Astrocyte (in vitro differentiated cells and primary cell): ENCODE results near the gene NOLC1. TPM values are rescaled to one million over a fixed set of nuclear protein-coding genes. Genes with fewer than 3 reads are reported as not detected.
A peak's percentile ranks its signal among the peaks of the same experiment; 100 is the strongest.

Experiments
- DNase-seq: peaks from one replicate; pipeline ENCODE4 v3.0.0-alpha.2; 2010; ENCODE audit warnings: low read depth
- FAIRE-seq: peaks from 2 replicates; lab custom pipeline; 2011; peaks lifted over from hg19 to GRCh38; lab: Jason Lieb, UNC
- H2AFZ ChIP-seq: 2 replicates; pipeline ENCODE4 v1.6.0; 2012; ENCODE audit warnings: low read depth, low read length, inconsistent platforms
- H3K27ac ChIP-seq: 2 replicates; pipeline ENCODE4 v1.5.1; 2011; ENCODE audit warnings: low read depth, low read length, inconsistent platforms
- H3K27me3 ChIP-seq: 2 replicates; pipeline ENCODE4 v1.6.0; 2011; ENCODE audit warnings: low read length, inconsistent platforms; ENCODE audit not compliant: insufficient read depth
- H3K36me3 ChIP-seq: 2 replicates; pipeline ENCODE4 v1.5.1; 2011; ENCODE audit warnings: low read length, inconsistent platforms; ENCODE audit not compliant: insufficient read depth
- H3K4me1 ChIP-seq: 2 replicates; pipeline ENCODE4 v1.5.1; 2011; ENCODE audit warnings: low read length, inconsistent platforms; ENCODE audit not compliant: insufficient read depth
- H3K4me2 ChIP-seq: 2 replicates; pipeline ENCODE4 v1.6.0; 2012; ENCODE audit warnings: low read length, inconsistent platforms
- H3K4me3 ChIP-seq: 2 replicates; pipeline ENCODE4 v1.5.1; 2011; ENCODE audit warnings: low read depth, mild to moderate bottlenecking, low read length, inconsistent platforms; ENCODE audit not compliant: insufficient read depth
- H3K79me2 ChIP-seq: 2 replicates; pipeline ENCODE4 v1.6.0; 2012; ENCODE audit warnings: mild to moderate bottlenecking, low read length, inconsistent platforms; ENCODE audit not compliant: insufficient read depth
- H3K9ac ChIP-seq: 2 replicates; pipeline ENCODE4 v1.6.0; 2012; ENCODE audit warnings: mild to moderate bottlenecking, low read length, inconsistent platforms
- H3K9me3 ChIP-seq: 2 replicates; pipeline ENCODE4 v1.5.1; 2012; ENCODE audit warnings: low read depth, mild to moderate bottlenecking, low read length, inconsistent platforms; ENCODE audit not compliant: insufficient read depth
- H4K20me1 ChIP-seq: 2 replicates; pipeline ENCODE4 v1.6.0; 2012; ENCODE audit warnings: low read length, inconsistent platforms; ENCODE audit not compliant: insufficient read depth
- H3K27ac Mint-ChIP-seq: one replicate; pipeline ENCODE4 v1.8.0; 2021; ENCODE audit warnings: mild to moderate bottlenecking, mixed read lengths; ENCODE audit not compliant: unreplicated experiment
- H3K27me3 Mint-ChIP-seq: one replicate; pipeline ENCODE4 v1.8.0; 2021; ENCODE audit warnings: low read depth, mixed read lengths; ENCODE audit not compliant: unreplicated experiment
- H3K36me3 Mint-ChIP-seq: one replicate; pipeline ENCODE4 v1.8.0; 2021; ENCODE audit warnings: low read depth, mixed read lengths; ENCODE audit not compliant: unreplicated experiment
- H3K4me1 Mint-ChIP-seq: one replicate; pipeline ENCODE4 v1.8.0; 2021; ENCODE audit warnings: low read depth, mixed read lengths; ENCODE audit not compliant: unreplicated experiment
- H3K4me3 Mint-ChIP-seq: one replicate; pipeline ENCODE4 v1.8.0; 2021; ENCODE audit warnings: mild to moderate bottlenecking, moderate library complexity, mixed read lengths; ENCODE audit not compliant: unreplicated experiment
- H3K9me3 Mint-ChIP-seq: one replicate; pipeline ENCODE4 v1.8.0; 2021; ENCODE audit warnings: mild to moderate bottlenecking, mixed read lengths; ENCODE audit not compliant: unreplicated experiment
- CTCF ChIP-seq: IDR thresholded peaks from 2 replicates; pipeline ENCODE4 v1.5.1; 2011; ENCODE audit warnings: low read depth, mild to moderate bottlenecking, inconsistent platforms, low read length, moderate library complexity; ENCODE audit not compliant: insufficient read depth
- EZH2 ChIP-seq: IDR thresholded peaks from 2 replicates; pipeline ENCODE4 v1.6.1; 2012; ENCODE audit warnings: mild to moderate bottlenecking, low read length, inconsistent platforms; ENCODE audit not compliant: insufficient read depth
- total RNA-seq: library from RNA; stranded (reverse); gene quantifications from 2 replicates; pipeline ENCODE4 v1.2.1, GENCODE V29; 2021

NOLC1 gene
- total RNA-seq, 1 donor from 2014 or later: 92.9 TPM

GRCh38 chr10:102153093-102153620, 968 bp downstream of the NOLC1 start:
- H3K9me3 Mint-ChIP-seq: no peaks in the 10 kb centered on the region
- H3K36me3 ChIP-seq: peaks cover 40% of the 10 kb centered on the region
- H3K4me3 Mint-ChIP-seq: peak overlapping the region; percentile 98
- H3K27me3 ChIP-seq: no peaks in the 10 kb centered on the region
- H3K4me1 ChIP-seq: peaks cover 17% of the 10 kb centered on the region
- peak overlapping the region; percentile 99 for H3K27ac Mint-ChIP-seq
- no peak for DNase-seq
- peaks cover 29% of the 10 kb centered on the region for H3K36me3 Mint-ChIP-seq
- peak overlapping the region; percentile 99 for H3K4me2 ChIP-seq
- H3K9me3 ChIP-seq: no peaks in the 10 kb centered on the region
- peaks cover 60% of the 10 kb centered on the region for H3K79me2 ChIP-seq
- peak overlapping the region; percentile 95 for H3K9ac ChIP-seq
- H4K20me1 ChIP-seq: peaks cover 85% of the 10 kb centered on the region
- no peaks in the 10 kb centered on the region for H3K27me3 Mint-ChIP-seq
- peak overlapping the region; percentile 98 for H3K27ac ChIP-seq
- no peak for FAIRE-seq
- peak overlapping the region; percentile 95 for H3K4me3 ChIP-seq
- TF ChIP-seq CTCF: no peak
- TF ChIP-seq EZH2: no peak
- peaks cover 17% of the 10 kb centered on the region for H3K4me1 Mint-ChIP-seq
- H2AFZ ChIP-seq: no peak overlapping the region

GRCh38 chr10:102154466-102155116, 2.4 kb downstream of the NOLC1 start:
- Mint-ChIP-seq H3K9me3 (no peaks in the 10 kb centered on the region), H3K4me1 (peaks cover 27% of the 10 kb centered on the region), H3K27me3 (no peaks in the 10 kb centered on the region), H3K36me3 (peaks cover 35% of the 10 kb centered on the region), H3K4me3 (peak overlapping the region; percentile 74), H3K27ac (peak overlapping the region; percentile 53)
- Histone ChIP-seq H3K9ac (no peak overlapping the region), H3K79me2 (peaks cover 61% of the 10 kb centered on the region), H3K4me2 (no peak overlapping the region), H3K9me3 (no peaks in the 10 kb centered on the region), H3K4me3 (no peak overlapping the region), H3K27ac (no peak overlapping the region), H4K20me1 (peaks cover 86% of the 10 kb centered on the region), H2AFZ (no peak overlapping the region), H3K36me3 (peaks cover 36% of the 10 kb centered on the region), H3K27me3 (no peaks in the 10 kb centered on the region), H3K4me1 (peaks cover 20% of the 10 kb centered on the region)
- TF ChIP-seq EZH2 (no peak), CTCF (no peak)
- DNase-seq: no peak
- FAIRE-seq: no peak

GRCh38 chr10:102157224-102157623, 5.0 kb downstream of the NOLC1 start:
- no peak for TF ChIP-seq CTCF
- TF ChIP-seq EZH2: no peak
- Histone ChIP-seq H3K9me3 (no peaks in the 10 kb centered on the region), H2AFZ (no peak overlapping the region), H3K27me3 (no peaks in the 10 kb centered on the region), H3K9ac (no peak overlapping the region), H3K4me1 (peaks cover 10% of the 10 kb centered on the region), H3K79me2 (peaks cover 64% of the 10 kb centered on the region), H3K4me3 (no peak overlapping the region), H3K36me3 (peaks cover 52% of the 10 kb centered on the region), H3K4me2 (no peak overlapping the region), H4K20me1 (peaks cover 89% of the 10 kb centered on the region), H3K27ac (no peak overlapping the region)
- DNase-seq: no peak
- peak overlapping the region; percentile 44 for H3K27ac Mint-ChIP-seq
- peaks cover 47% of the 10 kb centered on the region for H3K36me3 Mint-ChIP-seq
- no peak overlapping the region for H3K4me3 Mint-ChIP-seq
- no peak for FAIRE-seq
- no peaks in the 10 kb centered on the region for H3K27me3 Mint-ChIP-seq
- H3K9me3 Mint-ChIP-seq: no peaks in the 10 kb centered on the region
- peaks cover 24% of the 10 kb centered on the region for H3K4me1 Mint-ChIP-seq
